ENCODE measurements around the gene PPFIBP1. TPM values are rescaled to one million over a fixed set of nuclear protein-coding genes. Genes with fewer than 3 reads are reported as not detected.
"Not testable (repeated sequence)": the region's sequence is repeated elsewhere in the genome, so short reads cannot be mapped to it uniquely, and the experiment has no call there.

The PPFIBP1 gene
- total RNA-seq, 1 donor from 2014 or later: 99.6 TPM

DNA sequence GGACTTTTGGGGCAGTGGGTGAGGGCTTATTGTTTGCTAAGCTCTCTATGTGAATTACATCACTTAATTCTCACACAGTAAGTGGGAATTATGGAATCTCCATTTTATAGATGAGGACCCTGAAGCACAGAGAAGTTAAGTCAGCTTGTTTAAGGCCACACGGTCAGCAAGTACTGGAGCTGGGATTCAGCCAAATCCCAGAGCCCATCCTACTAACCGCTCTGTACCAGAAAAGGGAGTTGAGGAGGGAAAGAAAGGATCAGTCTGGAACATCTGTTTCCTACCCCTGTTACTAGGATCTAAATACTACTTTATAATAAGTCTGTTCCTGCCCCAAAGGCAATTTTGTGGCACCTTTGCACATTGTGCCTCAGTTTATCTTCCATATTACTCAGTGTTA is 42.6 kb downstream of the PPFIBP1 start:
- DNase-seq: no peak

DNA sequence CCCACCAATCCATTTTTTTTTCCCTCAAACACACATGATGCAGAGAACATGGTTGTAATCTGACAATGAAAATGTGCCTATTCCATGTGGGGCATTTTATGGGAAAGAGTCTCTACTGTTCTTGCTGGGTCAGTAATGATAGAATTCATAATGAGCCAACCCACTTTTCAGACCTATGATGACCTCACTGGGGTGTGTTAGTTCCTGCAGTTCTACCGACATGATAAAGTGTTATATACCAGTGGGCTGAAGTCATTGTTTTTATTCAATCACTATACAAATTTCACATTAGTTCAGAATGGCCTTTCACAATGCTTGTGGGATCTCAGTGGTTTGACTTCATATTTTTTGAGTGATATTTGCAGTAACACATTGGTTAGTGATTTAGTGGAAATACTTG is 47.5 kb downstream of the PPFIBP1 start:
- peak; percentile 10 for DNase-seq

GRCh38 chr12:27572486-27573255 is 48.7 kb downstream of the PPFIBP1 start:
- no peak for DNase-seq

DNA sequence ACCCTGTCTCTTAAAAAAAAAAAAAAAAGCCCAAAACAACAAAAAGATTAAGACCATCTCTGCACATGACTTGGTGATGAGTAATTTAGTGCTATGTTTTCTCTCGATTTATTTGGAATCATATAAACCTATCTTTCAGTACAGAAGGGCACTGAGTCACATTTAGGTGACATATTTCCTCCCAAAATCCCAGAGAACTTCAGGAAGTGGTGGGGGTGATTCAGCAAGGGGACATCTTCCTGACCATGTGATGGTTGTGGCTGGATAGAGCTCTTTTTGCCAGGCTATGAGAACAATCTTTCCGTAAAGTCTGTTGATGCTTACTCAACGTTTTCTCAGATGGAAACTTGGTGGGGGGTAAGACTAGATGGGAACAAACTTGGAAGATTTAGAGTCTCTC is 50.0 kb downstream of the PPFIBP1 start:
- DNase-seq: no peak

DNA sequence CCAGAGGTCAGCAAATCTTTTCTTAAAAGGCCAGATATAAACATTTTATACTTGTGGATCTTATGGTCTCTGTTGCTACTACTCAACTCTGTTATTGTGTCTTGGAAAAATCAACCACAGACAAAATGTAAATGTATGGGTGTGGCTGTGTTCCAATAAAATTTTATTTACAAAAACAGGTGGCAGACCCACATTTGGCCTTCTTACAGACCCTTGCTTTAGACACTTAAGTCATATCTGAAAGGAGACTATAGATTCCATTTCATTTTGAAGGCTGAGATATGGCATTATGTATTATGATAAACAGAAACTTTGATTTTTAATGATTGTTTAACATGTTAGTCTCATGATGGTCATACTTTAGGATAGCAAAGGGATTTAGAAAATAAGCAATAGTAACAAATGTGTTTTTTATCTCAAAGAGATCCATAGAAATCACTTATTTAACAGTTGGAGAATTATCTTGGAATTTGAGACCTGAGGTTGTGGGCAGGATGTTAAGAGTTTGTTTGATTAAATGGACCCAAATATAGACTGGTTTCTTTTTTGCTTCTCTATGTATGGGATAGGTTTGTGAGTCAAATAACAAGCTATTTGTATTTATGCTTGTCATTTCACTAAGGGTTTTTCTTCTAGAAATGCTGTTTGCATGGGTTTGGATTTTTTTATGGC is 51.2 kb downstream of the PPFIBP1 start:
- no peak for DNase-seq

- DNase-seq: no peak
Observed at GRCh38 chr12:27575762-27576118, 51.7 kb downstream of the PPFIBP1 start.

DNA sequence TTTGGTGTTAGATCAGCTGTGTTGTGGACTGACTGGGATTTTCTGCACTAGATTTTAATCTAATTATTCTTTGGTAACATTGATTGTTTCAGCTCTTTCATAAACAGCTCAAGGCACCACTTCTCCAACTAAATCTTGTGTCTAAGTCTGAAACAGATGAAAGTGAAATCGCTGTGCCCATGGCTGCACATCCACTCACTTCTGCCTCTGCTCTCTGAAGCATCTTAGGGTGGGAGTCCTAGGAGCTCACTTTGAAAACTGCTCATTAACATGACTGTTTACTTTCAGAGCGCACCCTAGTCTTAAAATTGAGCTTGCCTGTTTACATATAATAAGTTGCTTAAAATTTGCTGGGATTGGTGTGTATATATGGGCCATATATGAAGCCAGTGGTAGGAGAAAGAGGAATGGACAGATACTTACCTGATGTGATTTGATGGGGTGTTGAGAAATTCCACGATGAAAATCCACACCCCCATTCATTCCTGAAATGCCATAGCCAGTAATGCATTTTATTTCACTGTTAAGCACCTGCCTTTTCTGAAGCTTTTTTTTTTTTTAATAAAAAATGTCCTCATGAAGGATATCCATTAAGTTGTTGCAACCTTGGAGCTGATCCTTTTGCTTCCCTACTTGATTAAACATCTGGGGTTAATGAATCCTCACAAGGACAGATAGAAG is 52.8 kb downstream of the PPFIBP1 start:
- no peak for DNase-seq

DNA sequence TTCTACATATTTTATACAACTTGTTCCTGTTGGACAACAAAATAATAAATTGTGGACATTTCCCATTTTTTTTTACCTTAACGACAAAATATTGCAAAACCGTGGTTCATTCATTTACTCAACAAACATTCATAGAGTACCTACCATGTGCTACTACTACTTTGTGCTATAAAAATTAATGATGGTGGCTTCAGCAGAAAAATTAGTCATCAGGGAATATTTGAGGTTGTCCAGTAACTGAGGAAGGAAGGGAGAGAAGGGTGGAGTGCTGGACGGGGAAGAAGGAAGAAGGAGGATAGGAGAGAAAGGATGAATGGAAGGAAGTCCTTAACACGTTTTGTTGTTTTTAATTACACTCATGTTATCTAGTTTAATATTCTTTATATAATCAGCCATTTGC is 53.7 kb downstream of the PPFIBP1 start:
- DNase-seq: no peak

DNA sequence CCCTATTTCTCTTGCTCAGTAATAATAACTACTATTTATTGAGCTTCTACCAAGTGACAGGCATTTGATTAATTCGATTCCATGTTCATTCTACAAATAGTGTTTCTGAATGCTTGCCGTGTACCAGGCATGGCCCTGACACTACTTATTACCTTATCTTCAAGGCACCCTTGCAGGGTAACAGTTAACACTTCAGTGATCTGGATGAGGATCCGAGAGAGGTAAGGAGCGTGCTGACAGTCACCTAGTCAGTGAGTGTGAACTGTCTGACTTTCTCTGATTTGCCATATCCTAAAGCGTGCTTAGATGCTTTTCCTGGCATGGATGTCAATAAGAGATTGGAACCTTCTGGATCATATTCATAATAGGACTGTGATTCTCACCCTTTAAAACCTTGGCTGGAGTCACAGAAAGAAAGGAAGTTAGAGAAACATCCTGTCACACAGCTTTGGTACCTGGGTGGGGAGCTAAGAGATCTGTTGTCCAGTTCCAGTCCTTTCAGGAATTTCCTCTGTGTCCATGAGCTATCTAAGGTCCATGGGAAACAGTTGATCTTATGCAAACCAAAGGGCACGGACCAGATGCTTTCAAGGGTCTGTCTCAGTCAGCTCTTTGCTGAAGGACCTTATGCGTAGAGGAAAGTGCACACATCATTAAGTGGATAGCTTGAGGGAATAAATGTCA is 54.8 kb downstream of the PPFIBP1 start:
- DNase-seq: no peak

DNA sequence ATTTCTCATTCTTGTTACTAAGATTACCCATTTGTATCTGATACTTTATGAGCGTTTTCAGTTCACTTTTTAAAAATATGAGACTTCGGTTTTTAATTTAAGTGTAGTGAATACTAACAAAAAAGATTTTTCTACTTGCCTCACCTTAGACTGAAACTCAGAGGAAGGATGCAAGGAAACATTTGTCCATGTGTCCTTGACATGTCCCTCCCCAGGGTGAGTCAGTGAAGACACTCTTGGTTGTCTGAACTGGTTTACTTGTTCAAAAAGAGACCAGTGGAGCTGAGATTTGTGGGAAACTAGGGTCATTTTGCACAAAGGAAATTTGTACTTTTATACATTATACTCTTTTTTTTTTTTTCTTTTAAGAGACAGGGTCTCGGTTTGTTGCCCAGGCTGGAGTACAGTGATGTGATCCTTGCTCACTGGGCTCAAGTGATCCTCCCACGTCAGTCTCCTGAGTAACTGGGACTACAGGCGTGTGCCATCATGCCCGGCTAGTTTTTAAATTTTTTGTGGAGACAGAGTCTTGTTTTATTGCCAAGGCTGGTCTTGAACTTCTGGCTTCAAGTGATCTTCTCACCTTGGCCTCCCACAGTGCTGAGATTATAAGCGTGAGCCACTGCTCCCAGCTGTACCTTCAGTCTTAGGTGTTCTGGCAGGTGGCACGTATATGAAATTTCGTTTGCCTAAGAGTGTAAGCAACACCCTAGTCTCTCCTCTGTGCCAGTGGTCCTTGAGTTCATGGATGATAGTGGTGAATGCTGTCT is 56.7 kb downstream of the PPFIBP1 start:
- DNase-seq: no peak

- DNase-seq: not testable (repeated sequence)
Observed at GRCh38 chr12:27581331-27581671, 57.3 kb downstream of the PPFIBP1 start.

DNA sequence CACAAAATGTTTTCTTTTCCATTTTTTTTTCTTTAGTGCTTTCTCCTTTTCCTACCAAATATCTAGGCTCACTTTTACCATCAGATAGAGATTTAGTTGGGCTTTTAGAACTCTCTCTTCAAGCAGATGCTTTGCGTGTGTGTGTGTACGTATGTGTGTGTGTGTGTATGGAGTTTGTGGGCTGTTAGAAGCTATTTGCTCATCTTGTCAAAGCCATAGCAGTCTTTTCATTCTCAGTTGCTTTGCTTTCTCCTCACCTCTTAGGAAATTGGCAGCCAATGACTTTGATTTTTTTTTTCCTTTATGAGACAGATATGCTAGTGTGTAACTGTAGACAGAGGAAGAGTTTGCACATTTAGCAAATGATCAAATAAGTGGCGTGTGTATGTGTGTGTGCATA is 57.8 kb downstream of the PPFIBP1 start:
- not testable (repeated sequence) for DNase-seq

GRCh38 chr12:27582445-27582844 is 58.4 kb downstream of the PPFIBP1 start:
- DNase-seq: not testable (repeated sequence)

DNA sequence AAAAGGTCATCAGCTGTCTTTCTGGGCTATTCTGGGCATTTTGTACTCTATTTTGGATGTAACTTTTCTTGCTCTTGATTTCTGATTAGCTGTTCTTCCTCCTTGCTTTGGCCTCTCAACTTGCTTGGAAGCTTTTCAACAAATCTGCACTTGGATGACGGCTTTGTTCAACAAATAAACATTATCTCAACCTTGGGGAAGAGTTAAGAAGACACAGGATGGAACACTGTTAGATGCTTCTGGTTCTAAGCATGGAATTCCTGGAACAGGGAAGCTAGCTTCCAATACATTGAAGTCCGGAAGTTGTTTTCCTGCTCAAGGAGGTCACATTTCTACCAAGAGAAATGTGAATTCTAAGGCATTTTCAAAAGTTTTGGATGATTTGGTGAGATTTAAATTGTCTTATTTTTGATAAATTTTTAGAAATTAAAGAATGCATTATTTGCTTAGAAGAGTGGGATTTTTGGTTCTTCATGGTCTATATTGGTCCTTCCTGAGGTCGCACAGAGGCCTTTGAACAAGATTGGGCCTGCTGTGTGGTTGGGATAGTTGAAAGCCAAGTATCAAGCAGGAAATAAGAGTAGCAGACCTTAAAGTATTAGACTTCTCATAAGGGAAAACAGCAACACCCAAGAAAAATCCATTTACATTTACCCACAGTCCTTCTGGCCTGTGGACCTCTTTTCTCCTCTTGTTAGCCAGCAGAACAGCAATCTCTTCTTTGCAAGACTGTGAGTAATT is 59.2 kb downstream of the PPFIBP1 start:
- DNase-seq: peak; percentile 57

DNA sequence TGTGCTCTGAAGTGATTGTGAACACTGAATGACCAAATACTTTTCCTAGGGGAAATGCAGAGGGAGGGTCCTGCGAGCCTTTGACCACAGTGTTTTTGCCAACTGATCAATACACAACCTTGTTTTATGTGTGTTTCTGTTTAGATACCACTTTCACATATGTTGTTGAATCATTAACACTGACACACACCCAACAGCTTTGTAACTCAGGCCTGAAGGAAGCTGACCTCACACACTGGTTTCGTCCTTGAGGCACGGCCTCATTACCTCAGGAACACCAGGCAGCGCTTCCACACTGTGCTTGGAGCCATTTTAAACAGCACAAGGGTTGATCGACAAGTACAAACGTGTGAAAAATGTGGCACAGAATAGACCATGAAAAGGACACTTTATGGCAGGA is 60.0 kb downstream of the PPFIBP1 start:
- no peak for DNase-seq

- no peak for DNase-seq
Observed at GRCh38 chr12:27585739-27586265, 61.8 kb downstream of the PPFIBP1 start.

GRCh38 chr12:27588075-27588730 is 64.2 kb downstream of the PPFIBP1 start:
- not testable (repeated sequence) for DNase-seq

DNA sequence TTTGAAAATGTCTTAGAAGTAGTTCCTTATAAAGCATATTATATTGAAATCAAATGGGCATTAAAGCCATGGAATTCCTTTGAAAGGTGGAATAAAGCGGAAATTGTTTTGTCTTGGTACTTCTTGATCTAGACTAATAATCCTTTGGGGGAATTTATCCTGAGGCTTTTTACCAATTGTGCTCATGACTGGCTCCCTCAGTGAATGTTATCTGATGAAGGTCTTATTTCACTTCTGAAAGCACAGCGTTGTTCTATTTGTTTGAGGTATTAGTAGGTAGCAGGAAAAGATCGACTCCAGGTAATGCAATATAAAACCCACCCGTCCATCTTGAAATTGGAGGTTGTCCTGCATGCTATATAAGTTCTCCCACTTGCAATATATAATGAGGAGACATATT is 64.8 kb downstream of the PPFIBP1 start:
- no peak for DNase-seq

GRCh38 chr12:27589419-27589818 is 65.4 kb downstream of the PPFIBP1 start:
- DNase-seq: no peak

DNA sequence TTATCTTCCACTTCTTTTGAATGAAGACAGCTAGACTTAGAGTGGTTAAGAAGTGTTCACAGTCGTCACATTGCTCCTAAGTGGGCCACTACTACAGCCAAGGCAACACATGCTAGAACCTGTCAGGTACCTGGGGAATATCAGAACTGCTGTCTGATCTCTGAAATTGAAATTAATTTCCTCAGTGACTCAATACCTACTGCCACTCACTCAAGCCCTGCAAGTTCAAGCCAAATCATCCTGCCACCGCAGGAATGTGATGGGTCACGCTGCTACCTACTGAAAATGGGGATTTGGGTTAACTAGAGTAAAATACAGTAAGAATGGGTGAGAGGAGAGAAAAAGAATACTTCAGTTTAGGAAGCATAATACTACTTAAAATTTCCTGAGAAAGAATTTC is 67.7 kb downstream of the PPFIBP1 start:
- DNase-seq: not testable (repeated sequence)

DNA sequence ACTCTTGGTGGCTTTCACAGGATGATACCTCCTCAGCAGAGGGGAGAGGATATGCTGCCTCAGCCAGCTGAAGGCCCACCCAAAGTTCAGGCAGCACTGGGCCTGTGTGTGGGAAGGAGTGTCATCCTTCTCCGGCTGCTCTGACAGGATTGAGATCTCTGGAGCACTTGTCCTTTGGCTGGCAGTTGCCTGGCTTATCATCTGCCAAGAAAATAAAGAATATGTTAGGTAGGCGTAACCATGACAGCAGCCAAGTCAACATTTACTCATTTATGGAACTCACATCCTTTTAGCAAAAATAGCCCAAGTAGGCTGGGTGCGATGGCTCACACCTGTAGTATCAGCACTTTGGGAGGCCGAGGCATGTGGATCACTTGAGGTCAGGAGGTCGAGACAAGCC is 68.5 kb downstream of the PPFIBP1 start:
- peak; percentile 77 for DNase-seq
